Liver (tissue), 9 donors: ENCODE measurements around the gene HERC5. TPM values are rescaled to one million over a fixed set of nuclear protein-coding genes. Genes with fewer than 3 reads are reported as not detected.

Source experiments
- DNase-seq: peaks from one replicate; pipeline ENCODE4 v3.0.0-alpha.2; 2017; ENCODE audit warnings: low spot score
- H3K27ac ChIP-seq, 2 donors: one replicate each; pipeline ENCODE4 v1.7.0; 2013; ENCODE audit warnings: inconsistent platforms in 2 of 2, low read length in 2 of 2, control low read depth in 1 of 2, low read depth in 1 of 2, mild to moderate bottlenecking in 1 of 2
- H3K27me3 ChIP-seq, 4 donors: one replicate each; pipeline versions ENCODE4 v1.6.1 to v1.7.0; 2013; ENCODE audit warnings: low read length in 3 of 4, inconsistent platforms in 1 of 4, mild to moderate bottlenecking in 1 of 4, moderate library complexity in 1 of 4; ENCODE audit not compliant: control insufficient read depth in 4 of 4, insufficient read depth in 4 of 4
- H3K36me3 ChIP-seq, 4 donors: one replicate each; pipeline versions ENCODE4 v1.6.1 to v1.7.0; 2013; ENCODE audit warnings: low read length in 3 of 4, mild to moderate bottlenecking in 3 of 4, low read depth in 1 of 4, moderate library complexity in 1 of 4; ENCODE audit not compliant: control insufficient read depth in 4 of 4, insufficient read depth in 3 of 4
- H3K4me1 ChIP-seq, 4 donors: one replicate each; pipeline versions ENCODE4 v1.6.1 to v1.7.0; 2013; ENCODE audit warnings: low read length in 3 of 4, mild to moderate bottlenecking in 3 of 4, moderate library complexity in 1 of 4; ENCODE audit not compliant: control insufficient read depth in 4 of 4, insufficient read depth in 4 of 4
- H3K4me3 ChIP-seq, 3 donors: one replicate each; pipeline versions ENCODE4 v1.6.1 to v1.7.0; 2013; ENCODE audit warnings: low read length in 3 of 3, control low read depth in 1 of 3, low read depth in 1 of 3, mild to moderate bottlenecking in 1 of 3
- H3K9ac ChIP-seq, 2 donors: one replicate each; pipeline ENCODE4 v1.7.0; 2013; ENCODE audit warnings: low read length in 2 of 2, mild to moderate bottlenecking in 2 of 2, moderate library complexity in 2 of 2, control low read depth in 1 of 2, low read depth in 1 of 2
- H3K9me3 ChIP-seq, 4 donors: one replicate each; pipeline versions ENCODE4 v1.6.1 to v1.7.0; 2013; ENCODE audit warnings: low read length in 3 of 4; ENCODE audit not compliant: control insufficient read depth in 4 of 4
- EGR1 ChIP-seq, 2 donors: IDR thresholded peaks; 2 replicates each; pipeline ENCODE4 v1.6.1; 2016 to 2018; ENCODE audit warnings: antibody characterized with exemption in 2 of 2, low read depth in 2 of 2
- FOXA1 ChIP-seq: IDR thresholded peaks from 2 replicates; pipeline ENCODE4 v1.6.1; 2016; ENCODE audit warnings: antibody characterized with exemption
- FOXA2 ChIP-seq: IDR thresholded peaks from 2 replicates; pipeline ENCODE4 v1.6.1; 2016; ENCODE audit warnings: antibody characterized with exemption
- GABPA ChIP-seq, 2 donors: IDR thresholded peaks in 1 of 2; conservative IDR thresholded peaks in 1 of 2; 2 replicates each; pipeline ENCODE4 v1.6.1; 2016; ENCODE audit warnings: antibody characterized with exemption in 2 of 2, mild to moderate bottlenecking in 1 of 2, moderate library complexity in 1 of 2
- HNF4A ChIP-seq, 2 donors: conservative IDR thresholded peaks; 2 replicates each; pipeline ENCODE4 v1.6.1; 2016; ENCODE audit warnings: antibody characterized with exemption in 2 of 2, mild to moderate bottlenecking in 2 of 2
- HNF4G ChIP-seq: IDR thresholded peaks from 2 replicates; pipeline ENCODE4 v1.6.1; 2016; ENCODE audit warnings: antibody characterized with exemption
- JUND ChIP-seq, 2 donors: IDR thresholded peaks; 2 replicates each; pipeline ENCODE4 v1.6.1; 2016; ENCODE audit warnings: antibody characterized with exemption in 2 of 2
- NR2F2 ChIP-seq: IDR thresholded peaks from 2 replicates; pipeline ENCODE4 v1.6.1; 2016; ENCODE audit warnings: antibody characterized with exemption
- RAD21 ChIP-seq, 2 donors: IDR thresholded peaks; 2 replicates each; pipeline ENCODE4 v1.6.1; 2016; ENCODE audit warnings: antibody characterized with exemption in 2 of 2, mild to moderate bottlenecking in 2 of 2
- RXRA ChIP-seq, 2 donors: IDR thresholded peaks; 2 replicates each; pipeline ENCODE4 v1.6.1; 2017 to 2018; ENCODE audit warnings: antibody characterized with exemption in 2 of 2, mild to moderate bottlenecking in 1 of 2
- SP1 ChIP-seq: IDR thresholded peaks from 2 replicates; pipeline ENCODE4 v1.6.1; 2018; ENCODE audit warnings: antibody characterized with exemption, mild to moderate bottlenecking
- TAF1 ChIP-seq: conservative IDR thresholded peaks from 2 replicates; pipeline ENCODE4 v1.6.1; 2016; ENCODE audit warnings: antibody characterized with exemption, mild to moderate bottlenecking
- YY1 ChIP-seq: IDR thresholded peaks from 2 replicates; pipeline ENCODE4 v1.6.1; 2016; ENCODE audit warnings: antibody characterized with exemption, mild to moderate bottlenecking
- WGBS: extraction: QIAGEN DNeasy Blood & Tissue Kit; methylation state at CpG from one replicate; pipeline ENCODE4 v1.1.7; 2013; 5-methylcytosine and 5-hydroxymethylcytosine counted together
- polyA plus RNA-seq, 2 donors: library from polyadenylated mRNA; stranded (reverse) in 1 of 2; unstranded in 1 of 2; fragments of 200-250 nt in 1 of 2; fragments of >200 nt in 1 of 2; fragmentation: Nextera tagmentation in 1 of 2; extraction: Ambion mirVana in 1 of 2; gene quantifications; one replicate each; pipeline versions ENCODE4 v1.2.1 to v1.2.3, GENCODE V29; 2013 to 2015
- total RNA-seq, 2 donors: library from RNA; depleted of rRNA; stranded (reverse); fragments of >200 nt; gene quantifications; one replicate each; pipeline ENCODE4 v1.2.3, GENCODE V29; 2014
- TF ChIP-seq, protein P1 (sequence below): fragments of 150-350 bp; IDR thresholded peaks from 2 replicates; pipeline ENCODE4 v1.5.1; 2017; ENCODE audit warnings: improper control_type of control experiment, low read depth, low read length; ENCODE audit not compliant: missing input control
- TF ChIP-seq, protein P2 (sequence below): IDR thresholded peaks from 2 replicates; pipeline ENCODE4 v1.6.1; 2016; ENCODE audit warnings: antibody characterized with exemption
- TF ChIP-seq, protein P3 (sequence below): IDR thresholded peaks from 2 replicates; pipeline ENCODE4 v1.6.1; 2016; ENCODE audit warnings: antibody characterized with exemption
- TF ChIP-seq, protein P4 (sequence below): IDR thresholded peaks from 2 replicates; pipeline ENCODE4 v1.6.1; 2016; ENCODE audit warnings: antibody characterized with exemption, mild to moderate bottlenecking
- TF ChIP-seq, protein P5 (sequence below): IDR thresholded peaks from 2 replicates; pipeline ENCODE4 v1.6.1; 2016; ENCODE audit warnings: antibody characterized with exemption
- donor health status: healthy.
- donor health status: healthy.
- donor health status: healthy.
- donor health status: healthy.
- donor health status: healthy.

The HERC5 gene
- total and polyA plus RNA-seq, 4 donors = 1.5 to 5.0 (median 2.9) TPM

DNA sequence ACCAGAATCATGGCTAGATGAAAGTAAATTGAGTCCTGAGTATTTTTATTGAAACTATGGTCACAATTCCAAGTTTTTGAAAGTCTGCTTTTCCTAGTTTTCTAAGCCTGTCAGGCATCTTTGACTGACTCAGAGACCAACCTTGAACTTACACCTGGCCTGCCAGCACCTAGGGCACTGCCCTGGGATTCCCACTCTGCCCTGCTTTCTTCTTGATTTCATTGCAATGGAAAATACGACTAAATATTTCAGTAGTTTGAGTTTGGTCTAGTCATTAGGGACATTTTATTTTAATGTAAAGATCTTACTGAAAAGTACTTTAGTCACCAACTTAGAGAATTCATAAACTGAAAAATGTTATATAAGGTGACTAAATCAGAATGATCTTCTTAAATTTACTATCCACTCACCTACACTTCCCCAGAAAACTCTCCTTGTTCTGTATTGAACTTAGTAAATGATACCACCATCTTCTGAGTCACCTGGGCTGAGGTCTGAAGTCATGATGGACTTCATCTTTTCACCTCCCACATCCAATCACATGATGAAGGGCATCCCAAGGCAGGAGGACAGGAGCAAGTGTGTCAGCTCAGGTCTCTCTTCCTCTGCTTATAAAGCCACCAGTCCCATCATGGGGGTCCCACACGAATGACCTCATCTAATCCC is 78.3 kb downstream of the HERC5 start:
- H3K36me3 ChIP-seq = no peaks in the 10 kb centered on the region
- no peaks in the 10 kb centered on the region for H3K9me3 ChIP-seq
- no peak for DNase-seq
- no peak overlapping the region for H3K9ac ChIP-seq
- TF ChIP-seq SP1 (no peak), NR2F2 (no peak), RXRA (IDR thresholded peaks at IDR 0.05) (no peak), RAD21 (IDR thresholded peaks at IDR 0.05) (no peak), FOXA1 (no peak), GABPA (IDR thresholded peaks at IDR 0.05 in 1 of 2, conservative IDR thresholded peaks at IDR 0.05 in 1 of 2) (no peak), JUND (IDR thresholded peaks at IDR 0.05) (no peak), FOXA2 (no peak), YY1 (no peak), HNF4G (no peak), HNF4A (conservative IDR thresholded peaks at IDR 0.05) (no peak), EGR1 (IDR thresholded peaks at IDR 0.05; ENCODE audit: low read depth in 2 of 2) (no peak), TAF1 (no peak)
- TF ChIP-seq, protein P1, sequence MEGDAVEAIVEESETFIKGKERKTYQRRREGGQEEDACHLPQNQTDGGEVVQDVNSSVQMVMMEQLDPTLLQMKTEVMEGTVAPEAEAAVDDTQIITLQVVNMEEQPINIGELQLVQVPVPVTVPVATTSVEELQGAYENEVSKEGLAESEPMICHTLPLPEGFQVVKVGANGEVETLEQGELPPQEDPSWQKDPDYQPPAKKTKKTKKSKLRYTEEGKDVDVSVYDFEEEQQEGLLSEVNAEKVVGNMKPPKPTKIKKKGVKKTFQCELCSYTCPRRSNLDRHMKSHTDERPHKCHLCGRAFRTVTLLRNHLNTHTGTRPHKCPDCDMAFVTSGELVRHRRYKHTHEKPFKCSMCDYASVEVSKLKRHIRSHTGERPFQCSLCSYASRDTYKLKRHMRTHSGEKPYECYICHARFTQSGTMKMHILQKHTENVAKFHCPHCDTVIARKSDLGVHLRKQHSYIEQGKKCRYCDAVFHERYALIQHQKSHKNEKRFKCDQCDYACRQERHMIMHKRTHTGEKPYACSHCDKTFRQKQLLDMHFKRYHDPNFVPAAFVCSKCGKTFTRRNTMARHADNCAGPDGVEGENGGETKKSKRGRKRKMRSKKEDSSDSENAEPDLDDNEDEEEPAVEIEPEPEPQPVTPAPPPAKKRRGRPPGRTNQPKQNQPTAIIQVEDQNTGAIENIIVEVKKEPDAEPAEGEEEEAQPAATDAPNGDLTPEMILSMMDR = no peak
- TF ChIP-seq, protein P2, sequence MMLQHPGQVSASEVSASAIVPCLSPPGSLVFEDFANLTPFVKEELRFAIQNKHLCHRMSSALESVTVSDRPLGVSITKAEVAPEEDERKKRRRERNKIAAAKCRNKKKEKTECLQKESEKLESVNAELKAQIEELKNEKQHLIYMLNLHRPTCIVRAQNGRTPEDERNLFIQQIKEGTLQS = no peak
- TF ChIP-seq, protein P3, sequence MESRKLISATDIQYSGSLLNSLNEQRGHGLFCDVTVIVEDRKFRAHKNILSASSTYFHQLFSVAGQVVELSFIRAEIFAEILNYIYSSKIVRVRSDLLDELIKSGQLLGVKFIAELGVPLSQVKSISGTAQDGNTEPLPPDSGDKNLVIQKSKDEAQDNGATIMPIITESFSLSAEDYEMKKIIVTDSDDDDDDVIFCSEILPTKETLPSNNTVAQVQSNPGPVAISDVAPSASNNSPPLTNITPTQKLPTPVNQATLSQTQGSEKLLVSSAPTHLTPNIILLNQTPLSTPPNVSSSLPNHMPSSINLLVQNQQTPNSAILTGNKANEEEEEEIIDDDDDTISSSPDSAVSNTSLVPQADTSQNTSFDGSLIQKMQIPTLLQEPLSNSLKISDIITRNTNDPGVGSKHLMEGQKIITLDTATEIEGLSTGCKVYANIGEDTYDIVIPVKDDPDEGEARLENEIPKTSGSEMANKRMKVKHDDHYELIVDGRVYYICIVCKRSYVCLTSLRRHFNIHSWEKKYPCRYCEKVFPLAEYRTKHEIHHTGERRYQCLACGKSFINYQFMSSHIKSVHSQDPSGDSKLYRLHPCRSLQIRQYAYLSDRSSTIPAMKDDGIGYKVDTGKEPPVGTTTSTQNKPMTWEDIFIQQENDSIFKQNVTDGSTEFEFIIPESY = no peak
- TF ChIP-seq, protein P4, sequence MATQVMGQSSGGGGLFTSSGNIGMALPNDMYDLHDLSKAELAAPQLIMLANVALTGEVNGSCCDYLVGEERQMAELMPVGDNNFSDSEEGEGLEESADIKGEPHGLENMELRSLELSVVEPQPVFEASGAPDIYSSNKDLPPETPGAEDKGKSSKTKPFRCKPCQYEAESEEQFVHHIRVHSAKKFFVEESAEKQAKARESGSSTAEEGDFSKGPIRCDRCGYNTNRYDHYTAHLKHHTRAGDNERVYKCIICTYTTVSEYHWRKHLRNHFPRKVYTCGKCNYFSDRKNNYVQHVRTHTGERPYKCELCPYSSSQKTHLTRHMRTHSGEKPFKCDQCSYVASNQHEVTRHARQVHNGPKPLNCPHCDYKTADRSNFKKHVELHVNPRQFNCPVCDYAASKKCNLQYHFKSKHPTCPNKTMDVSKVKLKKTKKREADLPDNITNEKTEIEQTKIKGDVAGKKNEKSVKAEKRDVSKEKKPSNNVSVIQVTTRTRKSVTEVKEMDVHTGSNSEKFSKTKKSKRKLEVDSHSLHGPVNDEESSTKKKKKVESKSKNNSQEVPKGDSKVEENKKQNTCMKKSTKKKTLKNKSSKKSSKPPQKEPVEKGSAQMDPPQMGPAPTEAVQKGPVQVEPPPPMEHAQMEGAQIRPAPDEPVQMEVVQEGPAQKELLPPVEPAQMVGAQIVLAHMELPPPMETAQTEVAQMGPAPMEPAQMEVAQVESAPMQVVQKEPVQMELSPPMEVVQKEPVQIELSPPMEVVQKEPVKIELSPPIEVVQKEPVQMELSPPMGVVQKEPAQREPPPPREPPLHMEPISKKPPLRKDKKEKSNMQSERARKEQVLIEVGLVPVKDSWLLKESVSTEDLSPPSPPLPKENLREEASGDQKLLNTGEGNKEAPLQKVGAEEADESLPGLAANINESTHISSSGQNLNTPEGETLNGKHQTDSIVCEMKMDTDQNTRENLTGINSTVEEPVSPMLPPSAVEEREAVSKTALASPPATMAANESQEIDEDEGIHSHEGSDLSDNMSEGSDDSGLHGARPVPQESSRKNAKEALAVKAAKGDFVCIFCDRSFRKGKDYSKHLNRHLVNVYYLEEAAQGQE = no peak
- TF ChIP-seq, protein P5, sequence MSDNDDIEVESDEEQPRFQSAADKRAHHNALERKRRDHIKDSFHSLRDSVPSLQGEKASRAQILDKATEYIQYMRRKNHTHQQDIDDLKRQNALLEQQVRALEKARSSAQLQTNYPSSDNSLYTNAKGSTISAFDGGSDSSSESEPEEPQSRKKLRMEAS = no peak
- H3K27ac ChIP-seq = no peak overlapping the region
- no peaks in the 10 kb centered on the region for H3K27me3 ChIP-seq
- H3K4me1 ChIP-seq = no peaks in the 10 kb centered on the region
- WGBS = 82% methylated on average over 2 of the region's 2 CpGs
- H3K4me3 ChIP-seq = no peak overlapping the region
